Endodermal cell (in vitro differentiated cells): Measurements from ENCODE around the gene FRYL. TPM values are rescaled to one million over a fixed set of nuclear protein-coding genes. Genes with fewer than 3 reads are reported as not detected.

Source experiments
- DNase-seq: peaks from one replicate; pipeline ENCODE4 v3.0.0-alpha.2; 2017
- H3K27ac ChIP-seq: 2 replicates; pipeline ENCODE4 v1.5.1; 2013; ENCODE audit warnings: mild to moderate bottlenecking, low read depth, low read length, moderate library complexity
- H3K27me3 ChIP-seq: 2 replicates; pipeline ENCODE4 v1.6.1; 2013; ENCODE audit warnings: mild to moderate bottlenecking, low read length, moderate library complexity; ENCODE audit not compliant: insufficient read depth, control insufficient read depth, poor library complexity, severe bottlenecking
- H3K36me3 ChIP-seq: 2 replicates; pipeline ENCODE4 v1.7.0; 2013; ENCODE audit warnings: mild to moderate bottlenecking, low read length, moderate library complexity; ENCODE audit not compliant: control insufficient read depth, insufficient read depth
- H3K4me1 ChIP-seq: one replicate; pipeline ENCODE4 v1.7.0; 2013; ENCODE audit warnings: low read length; ENCODE audit not compliant: control insufficient read depth, insufficient read depth
- H3K4me3 ChIP-seq: 2 replicates; pipeline ENCODE4 v1.5.1; 2013; ENCODE audit warnings: mild to moderate bottlenecking, low read length, moderate library complexity
- H3K9ac ChIP-seq: 2 replicates; pipeline ENCODE4 v1.6.1; 2013; ENCODE audit warnings: mild to moderate bottlenecking, low read length, moderate library complexity; ENCODE audit not compliant: poor library complexity, severe bottlenecking; ENCODE audit errors: extremely low read depth
- H3K9me3 ChIP-seq: 2 replicates; pipeline ENCODE4 v1.6.1; 2013; ENCODE audit warnings: mild to moderate bottlenecking, low read length, moderate library complexity; ENCODE audit not compliant: control insufficient read depth
- H3K27ac Mint-ChIP-seq: 2 replicates; pipeline ENCODE4 v1.8.0; 2020; ENCODE audit warnings: mixed read lengths
- H3K27me3 Mint-ChIP-seq: 2 replicates; pipeline ENCODE4 v1.8.0; 2021; ENCODE audit warnings: mild to moderate bottlenecking, mixed read lengths; ENCODE audit not compliant: insufficient read depth
- H3K36me3 Mint-ChIP-seq: 2 replicates; pipeline ENCODE4 v1.8.0; 2020; ENCODE audit warnings: low read depth, mixed read lengths
- H3K4me1 Mint-ChIP-seq: 2 replicates; pipeline ENCODE4 v1.8.0; 2020; ENCODE audit warnings: mixed read lengths
- H3K4me3 Mint-ChIP-seq: 2 replicates; pipeline ENCODE4 v1.8.0; 2020; ENCODE audit warnings: mild to moderate bottlenecking, moderate library complexity, mixed read lengths
- H3K9me3 Mint-ChIP-seq: 2 replicates; pipeline ENCODE4 v1.8.0; 2020; ENCODE audit warnings: mild to moderate bottlenecking, mixed read lengths
- CTCF ChIP-seq: fragments of 200-600 bp; sonication (generic); conservative IDR thresholded peaks from 2 replicates; pipeline ENCODE4 v1.5.0; 2021; ENCODE audit warnings: antibody characterized with exemption, mild to moderate bottlenecking
- WGBS, 2 experiments: methylation state at CpG; one replicate each; pipeline versions ENCODE4 v1.1.5 to v1.1.7; 2013; ENCODE audit warnings: missing lambda C conversion rate in 2 of 2, mixed read lengths in 1 of 2; ENCODE audit not compliant: insufficient coverage in 1 of 2, insufficient read length in 1 of 2; 5-methylcytosine and 5-hydroxymethylcytosine counted together
- total RNA-seq, 2 donors: library from RNA; stranded (reverse); fragmentation: NEBNext Ultra II Directional in 1 of 2; extraction: Animal tissue kit (Norgen Biotek cat#: 25700) in 1 of 2; gene quantifications; 2 replicates in 1 of 2; 3 replicates in 1 of 2; pipeline ENCODE4 v1.2.1, GENCODE V29; 2021

FRYL gene
- total RNA-seq, 2 donors from 2014 or later, result 56.5 to 62.6 TPM

- H3K4me1 Mint-ChIP-seq, result peaks cover 16% of the 10 kb centered on the region
- 80 to 87% methylated on average over 1 to 2 of the region's 2 CpGs for WGBS, 2 experiments
- no peaks in the 10 kb centered on the region for H3K9me3 Mint-ChIP-seq
- H3K36me3 Mint-ChIP-seq, result no peaks in the 10 kb centered on the region
- H3K9ac ChIP-seq, result no peak overlapping the region
- H3K27ac ChIP-seq, result no peak overlapping the region
- no peak for DNase-seq
- H3K27me3 Mint-ChIP-seq, result no peaks in the 10 kb centered on the region
- no peak overlapping the region for H3K4me3 ChIP-seq
- H3K4me1 ChIP-seq, result peaks cover 3% of the 10 kb centered on the region
- H3K9me3 ChIP-seq, result no peaks in the 10 kb centered on the region
- no peak for TF ChIP-seq CTCF
- no peak overlapping the region for H3K27ac Mint-ChIP-seq
- no peak overlapping the region for H3K4me3 Mint-ChIP-seq
- H3K27me3 ChIP-seq, result no peaks in the 10 kb centered on the region
- no peaks in the 10 kb centered on the region for H3K36me3 ChIP-seq
These were observed 19.1 kb upstream of the FRYL start for GRCh38 chr4:48799157-48799556.

- DNase-seq, result no peak
- Mint-ChIP-seq H3K4me1 (peaks cover 16% of the 10 kb centered on the region), H3K4me3 (no peak overlapping the region), H3K27ac (no peak overlapping the region), H3K36me3 (no peaks in the 10 kb centered on the region), H3K9me3 (no peaks in the 10 kb centered on the region), H3K27me3 (no peaks in the 10 kb centered on the region)
- WGBS, 2 experiments, result 92 to 100% methylated on average over 1 to 2 of the region's 2 CpGs
- TF ChIP-seq CTCF, result no peak
- H3K4me3 ChIP-seq, result no peak overlapping the region
- H3K36me3 ChIP-seq, result no peaks in the 10 kb centered on the region
- H3K27ac ChIP-seq, result no peak overlapping the region
- H3K27me3 ChIP-seq, result no peaks in the 10 kb centered on the region
- H3K4me1 ChIP-seq, result peaks cover 3% of the 10 kb centered on the region
- no peaks in the 10 kb centered on the region for H3K9me3 ChIP-seq
- no peak overlapping the region for H3K9ac ChIP-seq
These were observed 18.0 kb upstream of the FRYL start for GRCh38 chr4:48798117-48798516.

GRCh38 chr4:48796927-48797679 lies 17.0 kb upstream of the FRYL start:
- no peak for DNase-seq
- WGBS, 2 experiments, result 86% methylated on average over 1 of the region's 1 CpG; no CpG with 5 or more reads in 1 of the 2 experiments
- Histone ChIP-seq H3K27ac (no peak overlapping the region), H3K27me3 (no peaks in the 10 kb centered on the region), H3K4me1 (peaks cover 3% of the 10 kb centered on the region), H3K9me3 (no peaks in the 10 kb centered on the region), H3K9ac (no peak overlapping the region), H3K36me3 (no peaks in the 10 kb centered on the region), H3K4me3 (no peak overlapping the region)
- no peaks in the 10 kb centered on the region for H3K36me3 Mint-ChIP-seq
- TF ChIP-seq CTCF, result no peak
- H3K4me3 Mint-ChIP-seq, result no peak overlapping the region
- peaks cover 16% of the 10 kb centered on the region for H3K4me1 Mint-ChIP-seq
- H3K9me3 Mint-ChIP-seq, result no peaks in the 10 kb centered on the region
- peak overlapping the region; percentile 65 for H3K27ac Mint-ChIP-seq
- no peaks in the 10 kb centered on the region for H3K27me3 Mint-ChIP-seq
